GM19043 (cell line): ENCODE results near the gene FOXN3.

ENCODE experiments used
- ATAC-seq: cut with Tn5 transposase; IDR thresholded peaks from one replicate; pipeline ENCODE4 v1.9.1; 2021; ENCODE audit warnings: low read depth; ENCODE audit not compliant: unreplicated experiment

FOXN3 gene

GRCh38 chr14:89411976-89412375, 5.1 kb downstream of the FOXN3 start:
- no peak for ATAC-seq

GRCh38 chr14:89409961-89410360, 7.1 kb downstream of the FOXN3 start:
- no peak for ATAC-seq

GRCh38 chr14:89408907-89409700, 7.9 kb downstream of the FOXN3 start:
- no peak for ATAC-seq

GRCh38 chr14:89407856-89408255, 9.2 kb downstream of the FOXN3 start:
- ATAC-seq: no peak

GRCh38 chr14:89406941-89407340, 10.1 kb downstream of the FOXN3 start:
- ATAC-seq: no peak

GRCh38 chr14:89406361-89406760, 10.7 kb downstream of the FOXN3 start:
- ATAC-seq: no peak

GRCh38 chr14:89405712-89406111, 11.3 kb downstream of the FOXN3 start:
- no peak for ATAC-seq

- ATAC-seq: no peak
Measured at GRCh38 chr14:89402363-89402762, 14.7 kb downstream of the FOXN3 start.

GRCh38 chr14:89401761-89402160, 15.3 kb downstream of the FOXN3 start:
- ATAC-seq: no peak

- ATAC-seq: no peak
Measured at GRCh38 chr14:89401241-89401640, 15.8 kb downstream of the FOXN3 start.

- no peak for ATAC-seq
Measured at GRCh38 chr14:89400529-89400928, 16.5 kb downstream of the FOXN3 start.

GRCh38 chr14:89399594-89400068, 17.4 kb downstream of the FOXN3 start:
- no peak for ATAC-seq

- ATAC-seq: no peak
Measured at GRCh38 chr14:89399157-89399556, 17.9 kb downstream of the FOXN3 start.

- no peak for ATAC-seq
Measured at GRCh38 chr14:89397569-89398230, 19.3 kb downstream of the FOXN3 start.

GRCh38 chr14:89394972-89395371, 22.1 kb downstream of the FOXN3 start:
- no peak for ATAC-seq

- ATAC-seq: no peak
Measured at GRCh38 chr14:89393222-89393745, 23.7 kb downstream of the FOXN3 start.

GRCh38 chr14:89392181-89392580, 24.9 kb downstream of the FOXN3 start:
- no peak for ATAC-seq

GRCh38 chr14:89391556-89391955, 25.5 kb downstream of the FOXN3 start:
- ATAC-seq: no peak

GRCh38 chr14:89391123-89391522, 25.9 kb downstream of the FOXN3 start:
- ATAC-seq: no peak

GRCh38 chr14:89388853-89389252, 28.2 kb downstream of the FOXN3 start:
- no peak for ATAC-seq

GRCh38 chr14:89387922-89388685, 28.9 kb downstream of the FOXN3 start:
- no peak for ATAC-seq
